GM23338 (cell line): ENCODE results near the gene DIDO1. TPM values are rescaled to one million over a fixed set of nuclear protein-coding genes. Genes with fewer than 3 reads are reported as not detected.

Source experiments
- ATAC-seq: fragments of 200-7000 bp; cut with Tn5 transposase; 3 replicates; pipeline ENCODE4 v1.9.1; 2020
- DNase-seq: peaks from one replicate; pipeline ENCODE4 v3.0.0-alpha.2; 2015; ENCODE audit warnings: low spot score
- H2AFZ ChIP-seq: fragments of 200-600 bp; sonication (generic); 2 replicates; pipeline ENCODE4 v1.8.0; 2016; ENCODE audit warnings: antibody characterized with exemption, mild to moderate bottlenecking, moderate library complexity
- H3F3A ChIP-seq: fragments of 200-600 bp; sonication (generic); replicated peaks from 2 replicates; pipeline ENCODE4 v1.8.0; 2017; ENCODE audit warnings: antibody characterized with exemption, mixed run types, low read depth
- H3K27ac ChIP-seq: fragments of 200-600 bp; sonication (generic); 2 replicates; pipeline ENCODE4 v1.6.1; 2016; ENCODE audit warnings: low read depth
- H3K27me3 ChIP-seq: fragments of 200-600 bp; sonication (generic); 2 replicates; pipeline ENCODE4 v1.8.0; 2016; ENCODE audit warnings: mild to moderate bottlenecking, mixed run types, moderate library complexity; ENCODE audit not compliant: insufficient read depth
- H3K36me3 ChIP-seq: fragments of 200-600 bp; sonication (generic); 2 replicates; pipeline ENCODE4 v1.8.0; 2016; ENCODE audit warnings: mild to moderate bottlenecking; ENCODE audit not compliant: insufficient read depth
- H3K4me1 ChIP-seq: fragments of 200-600 bp; sonication (generic); 2 replicates; pipeline ENCODE4 v1.8.0; 2016; ENCODE audit warnings: mild to moderate bottlenecking, moderate library complexity; ENCODE audit not compliant: insufficient read depth
- H3K4me2 ChIP-seq: fragments of 200-600 bp; sonication (generic); 2 replicates; pipeline ENCODE4 v1.7.1; 2017; ENCODE audit warnings: mixed run types
- H3K4me3 ChIP-seq: fragments of 200-600 bp; sonication (generic); 2 replicates; pipeline ENCODE4 v1.6.1; 2016; ENCODE audit warnings: mixed run types
- H3K79me2 ChIP-seq: fragments of 200-600 bp; sonication (generic); replicated peaks from 2 replicates; pipeline ENCODE4 v1.8.0; 2017; ENCODE audit warnings: mild to moderate bottlenecking; ENCODE audit not compliant: insufficient read depth
- H3K9me2 ChIP-seq: fragments of 200-600 bp; sonication (generic); 2 replicates; pipeline ENCODE4 v1.8.0; 2017; ENCODE audit not compliant: insufficient read depth
- H4K20me1 ChIP-seq: fragments of 200-600 bp; sonication (generic); replicated peaks from 2 replicates; pipeline ENCODE4 v1.8.0; 2017; ENCODE audit warnings: mild to moderate bottlenecking; ENCODE audit not compliant: insufficient read depth
- H3K27ac Mint-ChIP-seq: 2 replicates; pipeline ENCODE4 v1.8.0; 2020; ENCODE audit warnings: inconsistent platforms, mild to moderate bottlenecking, moderate library complexity, mixed read lengths
- H3K27me3 Mint-ChIP-seq: 3 replicates; pipeline ENCODE4 v1.8.0; 2022; ENCODE audit warnings: low read depth, mild to moderate bottlenecking, moderate library complexity, mixed read lengths, inconsistent platforms; ENCODE audit not compliant: insufficient read depth, poor library complexity
- H3K36me3 Mint-ChIP-seq: 3 replicates; pipeline ENCODE4 v1.8.0; 2021; ENCODE audit warnings: low read depth, mild to moderate bottlenecking, inconsistent platforms, moderate library complexity, mixed read lengths
- H3K4me1 Mint-ChIP-seq: 3 replicates; pipeline ENCODE4 v1.8.0; 2020; ENCODE audit warnings: mild to moderate bottlenecking, inconsistent platforms, mixed read lengths
- H3K4me3 Mint-ChIP-seq: 3 replicates; pipeline ENCODE4 v1.8.0; 2021; ENCODE audit warnings: moderate library complexity, mild to moderate bottlenecking, inconsistent platforms, mixed read lengths
- H3K9me3 Mint-ChIP-seq: 3 replicates; pipeline ENCODE4 v1.8.0; 2020; ENCODE audit warnings: moderate library complexity, mild to moderate bottlenecking, inconsistent platforms, mixed read lengths
- CREB1 ChIP-seq: fragments of 250-450 bp; sonication (Bioruptor Pico); IDR thresholded peaks from 2 replicates; pipeline ENCODE4 v1.5.0; 2020; ENCODE audit warnings: low read depth, mild to moderate bottlenecking, moderate library complexity
- EZH2phosphoT487 ChIP-seq: fragments of 200-600 bp; sonication (generic); IDR thresholded peaks from one replicate; pipeline ENCODE4 v1.8.1; 2018; ENCODE audit warnings: antibody characterized with exemption; ENCODE audit not compliant: unreplicated experiment
- NANOG ChIP-seq: IDR thresholded peaks from 2 replicates; pipeline ENCODE4 v1.6.1; 2016; ENCODE audit warnings: antibody characterized with exemption, borderline replicate concordance
- POLR2AphosphoS5 ChIP-seq: IDR thresholded peaks from 2 replicates; pipeline ENCODE4 v1.6.1; 2016; ENCODE audit warnings: antibody characterized with exemption, low read depth
- STAT1 ChIP-seq: IDR thresholded peaks from one replicate; pipeline ENCODE4 v1.6.1; 2016; ENCODE audit warnings: antibody characterized with exemption; ENCODE audit not compliant: unreplicated experiment
- ZNF114 ChIP-seq: fragments of 250-450 bp; sonication (Bioruptor Pico); IDR thresholded peaks from 2 replicates; pipeline ENCODE4 v1.5.0; 2020; ENCODE audit warnings: mild to moderate bottlenecking, moderate library complexity
- ZNF462 ChIP-seq: fragments of 250-450 bp; sonication (Bioruptor Pico); IDR thresholded peaks from 2 replicates; pipeline ENCODE4 v1.5.0; 2020; ENCODE audit warnings: mild to moderate bottlenecking, moderate library complexity
- polyA plus RNA-seq: library from polyadenylated mRNA; unstranded; fragments of >200 nt; fragmentation: Nextera tagmentation; extraction: Ambion mirVana; gene quantifications from 2 replicates; pipeline ENCODE4 v1.2.1, GENCODE V29; 2016
- total RNA-seq: library from RNA; depleted of rRNA; stranded (reverse); fragments of >200 nt; shearing (Covaris generic); gene quantifications from 2 replicates; pipeline ENCODE4 v1.2.3, GENCODE V29; 2014

Gene DIDO1
- total and polyA plus RNA-seq, 2 experiments from 2014 or later, result 72.4 to 162 TPM

GRCh38 chr20:62832951-62833391, 93.3 kb downstream of the DIDO1 start:
- Histone ChIP-seq H3K36me3 (0 out of 2 replicates have a peak, but pooled peaks cover 3% of the 10 kb centered on the region), H3K79me2 (no peaks in the 10 kb centered on the region), H3K4me3 (no peak overlapping the region), H4K20me1 (no peaks in the 10 kb centered on the region), H3K4me1 (no peaks in the 10 kb centered on the region), H3K27ac (0 out of 2 replicates have a peak overlapping the region, but pooled peaks have one; percentile 63), H3F3A (peaks cover 2% of the 10 kb centered on the region; the same call in 1 of the 2 replicates), H2AFZ (no peak overlapping the region), H3K4me2 (peak overlapping the region; percentile 40; the same call in 1 of the 2 replicates), H3K27me3 (no peaks in the 10 kb centered on the region), H3K9me2 (no peaks in the 10 kb centered on the region)
- Mint-ChIP-seq H3K4me3 (peak overlapping the region; percentile 6; the same call in 2 of the 3 replicates), H3K36me3 (peaks cover 20% of the 10 kb centered on the region; the same call in 2 of the 3 replicates), H3K27ac (peak overlapping the region; percentile 61), H3K4me1 (peaks cover 32% of the 10 kb centered on the region), H3K9me3 (no peaks in the 10 kb centered on the region), H3K27me3 (peaks cover 10% of the 10 kb centered on the region)
- ATAC-seq (peak; percentile 7), DNase-seq (no peak)
- TF ChIP-seq EZH2phosphoT487 (no peak), POLR2AphosphoS5 (no peak), NANOG (no peak), ZNF114 (CRISPR knock-in tag) (no peak), CREB1 (CRISPR knock-in tag) (no peak), STAT1 (no peak), ZNF462 (CRISPR knock-in tag) (no peak)
